Body of pancreas (tissue), 4 donors: ENCODE results near the gene DOCK4.

Experiments used
- POLR2A ChIP-seq, 3 donors: fragments of 450-650 bp; IDR thresholded peaks; one replicate each; pipeline ENCODE4 v1.6.1; 2016; ENCODE audit warnings: antibody characterized with exemption in 3 of 3, mild to moderate bottlenecking in 2 of 3
- TF ChIP-seq, protein P1 (sequence below), 7 experiments: fragments of 450-650 bp in 4 of 7; fragments of 200-600 bp in 3 of 7; sonication (generic) in 3 of 7; IDR thresholded peaks; one replicate each; pipeline ENCODE4 v1.5.1; 2016 to 2019; ENCODE audit warnings: antibody characterized with exemption in 7 of 7

DNA sequence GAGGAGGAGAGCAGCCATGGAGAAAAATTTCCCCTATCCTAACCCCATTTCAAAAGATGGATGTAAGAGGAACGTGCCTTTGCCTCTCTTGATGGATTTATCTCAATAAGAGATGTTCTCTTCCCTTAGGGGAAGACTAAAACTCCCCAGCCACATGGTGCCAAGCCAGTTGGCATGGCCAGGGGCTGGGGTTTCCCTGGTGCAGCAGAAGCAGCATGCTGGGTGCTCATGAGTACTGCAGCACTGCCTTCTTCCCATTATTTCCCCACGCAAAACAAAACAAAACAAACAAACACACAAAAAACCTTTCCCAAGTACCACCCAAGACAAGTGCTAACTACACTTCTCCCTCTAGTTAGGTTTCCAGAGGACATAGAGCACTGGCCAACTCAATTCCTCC, 97.2 kb downstream of the DOCK4 start:
- TF ChIP-seq, protein P1, sequence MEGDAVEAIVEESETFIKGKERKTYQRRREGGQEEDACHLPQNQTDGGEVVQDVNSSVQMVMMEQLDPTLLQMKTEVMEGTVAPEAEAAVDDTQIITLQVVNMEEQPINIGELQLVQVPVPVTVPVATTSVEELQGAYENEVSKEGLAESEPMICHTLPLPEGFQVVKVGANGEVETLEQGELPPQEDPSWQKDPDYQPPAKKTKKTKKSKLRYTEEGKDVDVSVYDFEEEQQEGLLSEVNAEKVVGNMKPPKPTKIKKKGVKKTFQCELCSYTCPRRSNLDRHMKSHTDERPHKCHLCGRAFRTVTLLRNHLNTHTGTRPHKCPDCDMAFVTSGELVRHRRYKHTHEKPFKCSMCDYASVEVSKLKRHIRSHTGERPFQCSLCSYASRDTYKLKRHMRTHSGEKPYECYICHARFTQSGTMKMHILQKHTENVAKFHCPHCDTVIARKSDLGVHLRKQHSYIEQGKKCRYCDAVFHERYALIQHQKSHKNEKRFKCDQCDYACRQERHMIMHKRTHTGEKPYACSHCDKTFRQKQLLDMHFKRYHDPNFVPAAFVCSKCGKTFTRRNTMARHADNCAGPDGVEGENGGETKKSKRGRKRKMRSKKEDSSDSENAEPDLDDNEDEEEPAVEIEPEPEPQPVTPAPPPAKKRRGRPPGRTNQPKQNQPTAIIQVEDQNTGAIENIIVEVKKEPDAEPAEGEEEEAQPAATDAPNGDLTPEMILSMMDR (IDR thresholded peaks at IDR 0.05), result no peak
- no peak for TF ChIP-seq POLR2A (IDR thresholded peaks at IDR 0.05)
